Kidney (tissue), 14 donors: ENCODE results near the gene RPL37A. TPM values are rescaled to one million over a fixed set of nuclear protein-coding genes. Genes with fewer than 3 reads are reported as not detected.
A peak's percentile ranks its signal among the peaks of the same experiment; 100 is the strongest.

Source experiments
- DNase-seq, 5 donors: peaks; one replicate each; pipeline ENCODE4 v3.0.0-alpha.2; 2013 to 2020
- FAIRE-seq: peaks from 2 replicates; lab custom pipeline; 2012; peaks lifted over from hg19 to GRCh38; lab: Jason Lieb, UNC
- H3K27ac ChIP-seq, 2 donors: one replicate each; pipeline ENCODE4 v1.7.0; 2013; ENCODE audit warnings: low read depth in 2 of 2, low read length in 2 of 2, inconsistent platforms in 1 of 2
- H3K27me3 ChIP-seq: one replicate; pipeline ENCODE4 v1.7.1; 2013; ENCODE audit warnings: low read length, inconsistent platforms; ENCODE audit not compliant: control insufficient read depth, insufficient read depth
- H3K36me3 ChIP-seq, 3 donors: one replicate each; pipeline versions ENCODE4 v1.7.0 to v1.7.1; 2013; ENCODE audit warnings: low read length in 3 of 3, control low read depth in 1 of 3, inconsistent platforms in 1 of 3; ENCODE audit not compliant: insufficient read depth in 3 of 3, control insufficient read depth in 2 of 3
- H3K4me1 ChIP-seq, 3 donors: one replicate each; pipeline versions ENCODE4 v1.7.0 to v1.7.1; 2013; ENCODE audit warnings: low read length in 3 of 3, inconsistent platforms in 1 of 3, low read depth in 1 of 3; ENCODE audit not compliant: control insufficient read depth in 2 of 3, insufficient read depth in 2 of 3
- H3K4me3 ChIP-seq, 3 donors: one replicate each; pipeline versions ENCODE4 v1.7.0 to v1.8.1; 2013; ENCODE audit warnings: low read length in 3 of 3, control low read depth in 1 of 3, inconsistent platforms in 1 of 3
- H3K9ac ChIP-seq, 3 donors: one replicate each; pipeline versions ENCODE4 v1.7.0 to v1.7.1; 2013; ENCODE audit warnings: low read length in 3 of 3, control low read depth in 1 of 3, inconsistent platforms in 1 of 3
- H3K9me3 ChIP-seq, 3 donors: one replicate each; pipeline versions ENCODE4 v1.7.0 to v1.7.1; 2013; ENCODE audit warnings: low read length in 3 of 3, control low read depth in 1 of 3, inconsistent platforms in 1 of 3; ENCODE audit not compliant: control insufficient read depth in 2 of 3, insufficient read depth in 1 of 3
- CTCF ChIP-seq: IDR thresholded peaks from 3 replicates; pipeline ENCODE4 v1.5.1; 2012; ENCODE audit warnings: mild to moderate bottlenecking, moderate library complexity, borderline replicate concordance; ENCODE audit not compliant: insufficient read depth; ENCODE audit errors: extremely low read depth
- intact Hi-C: fragments of 100-400 bp; cut with DNase I; formaldehyde crosslinking; loops from one replicate; pipeline ENCODE4 v1.11.1; 2022
- polyA plus RNA-seq: library from polyadenylated mRNA; stranded (reverse); fragments of 350-450 nt; fragmentation: Illumina TruSeq; extraction: RNeasy Lipid Tissue Mini Kit (QIAGEN cat#74804); gene quantifications from one replicate; pipeline ENCODE4 v1.2.3, GENCODE V29; 2014; ENCODE audit warnings: low read depth, low replicate concordance; ENCODE audit not compliant: insufficient read depth
- total RNA-seq: library from RNA; stranded (reverse); fragmentation: NEBNext Ultra II Directional; extraction: Animal tissue kit (Norgen Biotek cat#: 25700); gene quantifications from one replicate; pipeline ENCODE4 v1.2.1, GENCODE V29; 2021
- donor health status: control.
- donor health status: control.
- donor health status: control.
- donor health status: control.
- donor health status: control.
- donor health status: DM: yes; HTN: yes; CAD: no.
- donor health status: Normal renal cell carcinoma (clear cell type).

The RPL37A gene
- total and polyA plus RNA-seq, 2 donors from 2014 or later = 1,810 to 4,316 TPM

- no peak for TF ChIP-seq CTCF
- H3K36me3 ChIP-seq = no peaks in the 10 kb centered on the region
- no peak for DNase-seq
- H3K9me3 ChIP-seq = no peaks in the 10 kb centered on the region
- no peak overlapping the region for H3K9ac ChIP-seq
- H3K4me3 ChIP-seq = no peak overlapping the region
- no peaks in the 10 kb centered on the region for H3K27me3 ChIP-seq
- peak overlapping the region; percentile 66 to 69 for H3K27ac ChIP-seq
- intact Hi-C loops = no loop called here
- peaks cover 20 to 38% (median 31%) of the 10 kb centered on the region in 3 donors for H3K4me1 ChIP-seq
- FAIRE-seq = no peak
Observed at GRCh38 chr2:216534809-216535208, 36.2 kb downstream of the RPL37A start.

GRCh38 chr2:216535454-216535995 lies 36.9 kb downstream of the RPL37A start:
- FAIRE-seq (no peak), DNase-seq (peak; percentile 87 to 94 (median 91))
- intact Hi-C loops = no loop called here
- peak overlapping the region; percentile 66 to 69 for H3K27ac ChIP-seq
- no peaks in the 10 kb centered on the region for H3K27me3 ChIP-seq
- no peaks in the 10 kb centered on the region for H3K9me3 ChIP-seq
- peak overlapping the region in 1 of 3 donors; percentile 7 for H3K9ac ChIP-seq
- H3K4me1 ChIP-seq = peaks cover 20 to 44% (median 38%) of the 10 kb centered on the region in 3 donors
- peak overlapping the region in 1 of 3 donors; percentile 21 for H3K4me3 ChIP-seq
- no peaks in the 10 kb centered on the region for H3K36me3 ChIP-seq
- TF ChIP-seq CTCF = no peak

DNA sequence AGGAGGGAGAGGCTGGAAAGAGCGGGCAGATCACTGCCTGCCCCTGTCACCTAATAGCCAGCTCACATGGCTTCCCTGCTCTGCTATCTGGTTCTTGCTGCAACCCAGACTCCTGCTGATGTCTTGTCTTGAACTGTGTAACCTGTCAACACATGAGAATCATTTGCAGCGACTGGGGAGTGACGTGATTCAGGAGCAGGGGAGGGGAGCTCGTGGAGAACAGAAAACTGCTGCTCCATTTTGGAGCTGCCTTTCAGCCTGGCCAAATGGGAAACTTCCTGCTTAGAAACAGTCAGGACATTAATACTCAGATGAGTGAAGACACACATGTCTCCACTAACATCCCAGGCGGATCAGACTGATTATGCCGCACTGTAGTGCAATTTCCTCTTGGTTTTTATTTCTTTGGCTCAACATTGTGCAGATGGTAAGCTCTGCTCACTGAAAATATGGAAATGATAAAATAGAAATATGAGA lies 38.1 kb downstream of the RPL37A start:
- Histone ChIP-seq H3K9ac (no peak overlapping the region), H3K27me3 (no peaks in the 10 kb centered on the region), H3K4me3 (no peak overlapping the region), H3K4me1 (peaks cover 20 to 49% (median 41%) of the 10 kb centered on the region in 3 donors), H3K27ac (peak overlapping the region in 1 of 2 donors; percentile 25), H3K9me3 (no peaks in the 10 kb centered on the region), H3K36me3 (no peaks in the 10 kb centered on the region)
- intact Hi-C loops = no loop called here
- DNase-seq = peak in 4 of 5 donors; percentile 75 to 86 (median 80)
- no peak for TF ChIP-seq CTCF
- FAIRE-seq = no peak
